Measurements from ENCODE around the gene TTLL4.
"Not testable (repeated sequence)": the region's sequence is repeated elsewhere in the genome, so short reads cannot be mapped to it uniquely, and the experiment has no call there.

Gene TTLL4, protein sequence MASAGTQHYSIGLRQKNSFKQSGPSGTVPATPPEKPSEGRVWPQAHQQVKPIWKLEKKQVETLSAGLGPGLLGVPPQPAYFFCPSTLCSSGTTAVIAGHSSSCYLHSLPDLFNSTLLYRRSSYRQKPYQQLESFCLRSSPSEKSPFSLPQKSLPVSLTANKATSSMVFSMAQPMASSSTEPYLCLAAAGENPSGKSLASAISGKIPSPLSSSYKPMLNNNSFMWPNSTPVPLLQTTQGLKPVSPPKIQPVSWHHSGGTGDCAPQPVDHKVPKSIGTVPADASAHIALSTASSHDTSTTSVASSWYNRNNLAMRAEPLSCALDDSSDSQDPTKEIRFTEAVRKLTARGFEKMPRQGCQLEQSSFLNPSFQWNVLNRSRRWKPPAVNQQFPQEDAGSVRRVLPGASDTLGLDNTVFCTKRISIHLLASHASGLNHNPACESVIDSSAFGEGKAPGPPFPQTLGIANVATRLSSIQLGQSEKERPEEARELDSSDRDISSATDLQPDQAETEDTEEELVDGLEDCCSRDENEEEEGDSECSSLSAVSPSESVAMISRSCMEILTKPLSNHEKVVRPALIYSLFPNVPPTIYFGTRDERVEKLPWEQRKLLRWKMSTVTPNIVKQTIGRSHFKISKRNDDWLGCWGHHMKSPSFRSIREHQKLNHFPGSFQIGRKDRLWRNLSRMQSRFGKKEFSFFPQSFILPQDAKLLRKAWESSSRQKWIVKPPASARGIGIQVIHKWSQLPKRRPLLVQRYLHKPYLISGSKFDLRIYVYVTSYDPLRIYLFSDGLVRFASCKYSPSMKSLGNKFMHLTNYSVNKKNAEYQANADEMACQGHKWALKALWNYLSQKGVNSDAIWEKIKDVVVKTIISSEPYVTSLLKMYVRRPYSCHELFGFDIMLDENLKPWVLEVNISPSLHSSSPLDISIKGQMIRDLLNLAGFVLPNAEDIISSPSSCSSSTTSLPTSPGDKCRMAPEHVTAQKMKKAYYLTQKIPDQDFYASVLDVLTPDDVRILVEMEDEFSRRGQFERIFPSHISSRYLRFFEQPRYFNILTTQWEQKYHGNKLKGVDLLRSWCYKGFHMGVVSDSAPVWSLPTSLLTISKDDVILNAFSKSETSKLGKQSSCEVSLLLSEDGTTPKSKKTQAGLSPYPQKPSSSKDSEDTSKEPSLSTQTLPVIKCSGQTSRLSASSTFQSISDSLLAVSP

DNA sequence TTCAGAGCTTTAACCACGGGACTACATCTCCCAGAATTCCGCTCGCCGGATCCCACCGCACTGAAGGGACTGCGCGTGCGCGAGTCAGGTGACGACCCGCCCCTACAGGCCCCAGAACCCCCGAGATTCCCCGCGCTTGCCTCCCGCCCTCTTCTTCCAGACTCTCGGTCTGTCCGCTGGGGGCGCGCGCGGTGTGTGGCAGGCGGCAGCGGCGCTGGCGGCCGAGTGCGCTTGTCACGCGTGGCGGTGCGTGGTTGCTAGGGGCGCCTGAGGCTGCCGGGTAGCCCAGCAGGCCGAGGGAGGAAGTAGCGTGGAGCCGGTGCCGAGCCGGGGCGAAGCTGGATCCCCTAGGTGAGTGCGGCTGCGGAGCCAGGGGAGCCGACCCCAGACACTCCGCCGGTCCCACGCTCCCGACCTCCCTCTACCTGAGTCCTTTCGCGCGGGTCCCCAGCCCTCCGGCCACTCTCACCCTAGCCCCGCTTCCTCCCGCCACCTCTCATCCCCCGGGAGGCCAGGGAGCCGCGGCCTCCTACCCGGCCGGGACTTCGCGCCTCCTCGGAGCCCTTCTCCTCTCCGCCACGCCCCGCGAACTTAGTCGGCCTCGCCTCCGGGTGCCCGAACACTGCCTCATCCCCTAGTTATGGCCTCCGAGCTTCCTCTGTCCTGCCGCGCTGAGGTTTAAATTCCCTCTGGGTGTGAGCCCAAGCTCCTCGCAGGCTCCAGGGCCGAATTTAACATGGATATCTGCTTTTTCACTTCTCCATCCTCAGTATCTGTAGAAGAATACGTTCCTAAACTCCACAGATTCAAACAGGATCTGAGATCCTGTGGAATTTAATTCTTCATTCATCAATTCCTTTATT lies at the start of gene TTLL4:
Gene TTLL4 (plus strand): TSS at position 149 of the 863 bp plus-strand sequence. CDS start 26,842 bp downstream, outside the sequence.
- peak; percentile 95 to 97 for DNase-seq (ENCODE audit: low read depth in 2 of 2)

DNA sequence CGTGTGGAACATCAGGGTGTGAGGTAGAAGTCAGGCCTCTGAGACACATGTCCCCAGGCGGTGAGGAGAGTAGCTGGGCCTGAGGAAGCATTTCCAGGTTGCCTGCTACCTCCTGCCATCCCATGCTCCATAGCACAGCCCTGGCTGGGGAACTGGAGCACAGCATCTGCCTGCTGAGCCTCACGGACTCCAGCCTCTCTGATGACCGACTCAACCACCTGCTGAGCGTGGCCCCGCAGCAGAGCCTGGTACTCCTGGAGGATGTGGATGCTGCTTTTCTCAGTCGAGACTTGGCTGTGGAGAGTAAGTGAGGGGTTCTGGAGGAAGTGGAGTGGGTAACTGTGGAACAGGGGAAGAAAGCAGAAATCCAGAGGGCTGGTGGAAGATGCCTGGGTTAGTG lies 48.3 kb upstream of the TTLL4 start:
- DNase-seq (ENCODE audit: low read depth in 2 of 2) = no peak

DNA sequence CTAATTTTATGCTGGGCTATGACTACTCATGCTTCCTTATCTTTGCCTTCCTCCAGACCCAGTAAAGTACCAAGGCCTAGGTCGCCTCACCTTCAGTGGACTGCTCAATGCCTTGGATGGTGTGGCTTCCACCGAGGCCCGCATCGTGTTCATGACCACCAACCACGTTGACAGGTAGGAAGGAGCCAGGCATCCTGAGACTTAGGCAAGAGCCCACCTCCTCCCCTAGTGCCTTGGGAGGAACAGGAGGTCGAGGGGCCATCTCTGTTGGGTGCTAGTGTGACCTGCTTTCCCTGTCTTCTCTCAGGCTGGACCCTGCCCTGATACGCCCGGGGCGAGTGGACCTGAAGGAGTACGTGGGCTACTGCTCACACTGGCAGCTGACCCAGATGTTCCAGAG lies 47.8 kb upstream of the TTLL4 start:
- no peak for DNase-seq (ENCODE audit: low read depth in 2 of 2)

DNA sequence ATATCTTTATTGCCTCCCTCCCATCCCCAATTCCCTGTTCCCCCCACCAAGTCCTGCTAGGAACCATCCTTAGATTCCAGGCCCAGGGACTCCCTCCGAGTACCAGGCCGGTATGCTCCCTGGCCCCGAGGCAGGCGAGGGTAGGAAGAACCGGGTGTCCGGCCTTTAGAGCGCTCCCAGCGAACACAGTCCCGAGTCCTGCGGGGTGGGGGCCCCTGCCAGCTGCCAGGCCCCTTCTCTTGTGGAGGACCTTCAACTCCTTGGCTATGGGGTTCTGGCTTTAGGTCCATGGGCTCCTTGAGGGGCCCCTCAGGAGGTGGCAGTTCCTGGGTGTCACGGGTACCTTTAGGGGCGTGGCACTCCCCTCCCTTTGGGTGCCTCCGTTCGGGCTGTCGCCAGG lies 46.7 kb upstream of the TTLL4 start:
- DNase-seq (ENCODE audit: low read depth in 2 of 2) = no peak

DNA sequence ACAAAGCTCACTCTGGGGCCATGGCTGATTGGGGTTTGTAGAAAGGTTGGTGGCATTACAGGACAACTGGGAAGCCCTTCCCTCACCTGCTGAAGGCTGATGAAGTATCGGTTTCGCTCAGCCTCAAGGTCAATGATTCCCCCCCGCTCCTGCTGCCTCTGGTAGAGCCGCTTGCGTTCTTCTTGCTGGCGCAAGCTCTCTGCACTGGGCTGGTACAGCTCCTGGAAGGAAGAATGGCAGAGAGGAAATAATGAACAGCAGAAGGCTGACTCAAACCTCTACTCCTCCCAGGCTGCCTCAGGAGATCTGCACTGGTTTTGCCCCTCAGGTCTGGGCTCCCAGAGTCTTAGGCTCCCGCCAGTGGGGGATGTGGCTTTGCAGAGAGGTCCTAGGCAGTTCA lies 46.0 kb upstream of the TTLL4 start:
- no peak for DNase-seq (ENCODE audit: low read depth in 2 of 2)

DNA sequence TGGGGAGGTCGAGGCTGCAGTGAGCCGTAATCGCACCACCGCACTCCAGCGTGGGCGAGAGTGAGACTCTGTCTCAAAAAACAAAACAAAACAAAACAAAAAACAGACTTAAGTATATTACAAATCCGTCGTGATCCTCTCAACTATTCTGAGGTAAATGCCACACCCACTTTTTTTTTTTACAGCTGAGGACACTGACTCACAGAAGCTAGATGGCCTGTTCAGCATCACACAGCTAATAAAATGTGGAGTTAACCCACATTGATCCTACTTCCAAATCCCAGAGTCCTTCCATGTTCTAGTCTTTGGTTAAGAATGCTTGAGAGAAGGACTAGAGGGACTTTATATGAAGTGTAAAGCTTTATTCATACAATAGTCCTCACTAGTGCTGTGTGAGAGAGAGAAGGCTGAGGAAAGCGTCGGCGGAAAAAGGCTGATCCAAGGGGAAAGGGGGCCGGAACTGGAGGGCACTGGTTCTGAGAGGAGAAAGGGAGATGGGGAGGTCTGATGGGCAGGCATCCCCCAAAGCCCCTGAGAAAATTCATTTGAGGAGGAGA lies 39.5 kb upstream of the TTLL4 start:
- no peak for DNase-seq (ENCODE audit: low read depth in 2 of 2)

DNA sequence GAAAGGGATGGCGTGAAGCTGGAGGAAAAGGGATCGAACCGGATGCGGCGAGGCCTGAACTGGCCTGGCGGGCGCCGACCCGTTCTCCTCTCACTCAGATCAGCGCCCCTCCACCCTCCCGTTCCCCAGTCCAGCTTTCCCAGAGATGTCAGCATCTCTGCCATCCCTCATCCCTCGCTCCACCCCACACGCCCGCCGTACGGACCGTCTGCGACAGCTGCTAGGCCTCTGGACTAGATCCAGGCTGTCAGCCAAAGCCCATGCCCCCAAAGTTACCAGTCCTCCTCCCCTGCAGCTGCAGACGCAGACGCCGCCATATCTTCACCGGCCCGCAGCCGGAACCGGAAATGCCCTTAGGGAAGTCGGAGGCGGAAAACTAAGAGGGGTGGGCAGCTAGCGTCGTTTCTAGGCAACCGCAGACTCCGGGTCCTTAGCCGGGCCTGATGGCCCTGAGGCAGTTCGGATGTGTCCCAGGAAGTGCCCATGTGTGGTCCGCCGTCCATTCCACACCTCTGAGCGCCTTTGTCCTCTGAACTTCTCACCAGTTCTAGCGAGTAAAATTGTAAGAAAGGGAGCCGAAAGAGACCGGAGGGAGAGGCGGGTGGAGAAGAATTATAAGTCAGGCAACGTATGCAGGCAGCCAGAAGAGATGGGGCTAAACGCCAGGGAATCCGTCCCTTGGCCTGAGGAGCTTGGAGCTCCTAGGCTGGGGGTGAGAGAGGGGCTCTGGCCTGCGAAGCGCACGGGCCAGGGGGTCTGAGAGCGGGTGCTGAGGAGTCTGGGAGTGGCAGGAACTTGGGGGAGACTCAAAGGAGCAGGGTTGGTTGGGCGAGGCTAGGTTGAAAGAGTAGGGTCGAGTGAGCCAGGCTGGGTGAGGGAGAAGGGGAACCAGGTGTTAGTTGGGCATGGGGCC lies 38.7 kb upstream of the TTLL4 start, which contains the start of the genes RNF25 and STK36:
Gene RNF25 (minus strand): TSS at position 349 of the 913 bp plus-strand sequence. CDS start 32 bp downstream, at position 317.
Gene STK36 (plus strand): TSS at position 433 of the 913 bp plus-strand sequence. CDS start 744 bp downstream, outside the sequence.
- peak; percentile 54 to 70 for DNase-seq (ENCODE audit: low read depth in 2 of 2)

DNA sequence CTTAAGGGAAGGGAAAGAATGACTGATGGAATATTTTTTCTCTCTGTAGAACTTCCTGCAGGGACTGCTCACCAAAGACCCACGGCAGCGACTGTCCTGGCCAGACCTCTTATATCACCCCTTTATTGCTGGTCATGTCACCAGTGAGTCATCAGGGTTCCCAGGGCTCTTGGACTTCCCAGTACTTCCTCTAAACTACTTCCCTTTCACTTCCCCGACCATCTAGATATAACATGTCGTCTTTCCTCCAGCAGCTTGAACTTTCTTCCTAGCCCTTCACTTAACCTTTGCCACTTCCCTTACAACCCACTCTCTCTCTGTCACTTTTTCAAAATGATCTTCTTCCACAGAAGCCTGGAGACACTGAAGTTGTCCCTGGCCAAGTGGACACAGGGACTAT lies 31.5 kb upstream of the TTLL4 start:
- DNase-seq (ENCODE audit: low read depth in 2 of 2) = no peak

DNA sequence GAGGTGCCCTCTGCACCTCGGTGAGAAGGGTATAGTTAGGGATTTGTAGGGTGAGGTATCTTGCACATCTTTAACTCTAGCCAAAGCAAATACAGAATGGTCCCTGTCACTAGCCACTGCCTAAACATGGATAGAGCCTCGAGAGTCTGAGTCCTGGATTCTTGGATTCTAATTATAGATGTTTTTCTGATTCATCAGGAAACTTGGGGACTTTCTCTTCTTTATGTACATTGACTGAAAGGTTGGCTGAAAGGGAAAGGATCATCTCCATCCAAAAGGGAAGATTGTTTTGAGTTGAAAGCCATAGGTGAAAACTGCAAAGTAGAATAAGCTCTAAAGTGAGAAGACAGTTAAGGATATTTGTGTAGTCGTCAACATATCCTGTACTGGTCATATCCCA lies 30.6 kb upstream of the TTLL4 start:
- DNase-seq (ENCODE audit: low read depth in 2 of 2) = no peak

DNA sequence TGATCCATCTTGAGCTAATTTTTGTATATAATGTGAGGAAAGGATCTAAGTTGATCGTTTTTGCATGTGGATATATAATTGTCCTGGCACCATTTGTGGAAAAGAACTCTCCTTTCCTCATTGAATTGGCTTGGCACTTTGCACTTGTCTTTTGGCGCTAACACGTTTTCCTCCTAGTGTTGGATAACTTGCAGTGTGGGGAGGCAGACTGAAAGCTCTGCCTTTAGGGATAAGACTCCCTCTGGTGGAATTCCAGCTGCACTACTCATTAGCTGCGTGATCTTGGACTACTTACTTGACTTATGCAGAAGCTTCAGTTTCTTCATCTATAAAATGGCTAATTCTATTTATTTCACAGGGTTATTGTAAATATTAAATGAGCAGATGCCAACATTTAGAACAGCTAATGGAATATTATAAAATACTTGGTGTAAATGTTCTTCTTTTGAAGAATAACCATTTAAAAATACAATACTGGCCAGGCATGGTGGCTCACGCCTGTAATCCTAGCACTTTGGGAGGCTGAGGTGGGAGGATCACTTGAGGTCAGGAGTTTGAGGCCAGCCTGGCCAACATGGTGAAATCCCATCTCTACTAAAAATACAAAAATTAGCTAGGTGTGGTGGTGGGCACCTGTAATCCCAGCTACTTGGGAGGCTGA lies 23.1 kb upstream of the TTLL4 start:
- DNase-seq (ENCODE audit: low read depth in 2 of 2) = not testable (repeated sequence)

DNA sequence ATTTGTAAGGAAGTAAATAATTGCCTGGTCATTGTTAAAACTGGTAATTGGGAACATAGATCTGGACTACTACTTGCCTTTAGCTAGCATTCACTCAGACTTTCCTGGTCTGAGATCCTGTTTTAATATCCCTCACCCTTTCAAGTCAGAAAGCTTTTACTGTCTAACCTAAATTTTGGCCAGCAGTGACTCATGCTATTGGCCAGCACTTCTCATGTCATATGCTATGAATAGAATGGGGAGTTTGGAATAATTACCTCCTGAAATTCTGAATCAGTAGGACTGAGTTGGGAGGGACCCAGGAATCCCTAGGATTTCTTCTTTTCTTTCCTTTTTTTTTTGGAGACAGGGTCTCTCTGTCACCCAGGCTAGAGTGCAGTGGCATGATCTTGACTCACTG lies 19.4 kb upstream of the TTLL4 start:
- no peak for DNase-seq (ENCODE audit: low read depth in 2 of 2)

DNA sequence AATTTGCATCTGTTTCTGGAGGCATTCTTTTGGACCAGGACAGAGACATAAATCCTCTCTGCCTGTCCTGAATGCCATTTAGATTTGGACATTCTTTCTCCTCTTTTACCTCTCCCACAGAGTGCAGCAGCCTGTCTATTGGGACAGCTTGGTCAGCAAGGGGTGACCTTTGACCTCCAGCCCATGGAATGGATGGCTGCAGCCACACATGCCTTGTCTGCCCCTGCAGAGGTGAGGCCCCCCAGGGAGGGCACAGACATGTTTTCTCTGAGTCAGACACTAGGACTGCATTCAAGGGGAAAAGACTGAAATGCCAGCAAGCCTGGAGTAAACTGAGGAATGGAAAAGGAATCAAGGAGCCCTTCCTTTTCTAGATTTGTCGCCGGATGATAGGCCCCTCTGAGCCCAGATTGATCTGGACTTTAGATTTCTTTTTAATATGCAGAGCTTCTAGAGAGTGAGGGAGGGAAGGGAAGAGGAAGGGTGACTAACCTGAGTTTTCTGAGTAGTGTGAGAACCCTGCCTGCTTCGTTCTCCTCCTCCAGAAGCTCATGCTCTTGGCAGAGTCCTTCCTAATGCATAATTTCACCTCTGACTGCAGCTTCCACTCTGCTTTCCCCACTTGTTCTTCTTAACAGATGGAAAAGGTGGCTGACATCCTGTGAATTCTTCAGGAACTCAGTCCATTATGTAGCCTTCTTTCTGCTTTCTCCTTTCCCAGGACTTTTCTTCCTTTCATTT lies 16.1 kb upstream of the TTLL4 start:
- DNase-seq (ENCODE audit: low read depth in 2 of 2) = no peak

DNA sequence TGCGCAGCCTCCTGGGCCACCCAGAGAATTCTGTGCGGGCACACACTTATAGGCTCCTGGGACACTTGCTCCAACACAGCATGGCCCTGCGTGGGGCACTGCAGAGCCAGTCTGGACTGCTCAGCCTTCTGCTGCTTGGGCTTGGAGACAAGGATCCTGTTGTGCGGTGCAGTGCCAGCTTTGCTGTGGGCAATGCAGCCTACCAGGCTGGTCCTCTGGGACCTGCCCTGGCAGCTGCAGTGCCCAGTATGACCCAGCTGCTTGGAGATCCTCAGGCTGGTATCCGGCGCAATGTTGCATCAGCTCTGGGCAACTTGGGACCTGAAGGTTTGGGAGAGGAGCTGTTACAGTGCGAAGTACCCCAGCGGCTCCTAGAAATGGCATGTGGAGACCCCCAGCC lies 11.8 kb upstream of the TTLL4 start:
- no peak for DNase-seq (ENCODE audit: low read depth in 2 of 2)

DNA sequence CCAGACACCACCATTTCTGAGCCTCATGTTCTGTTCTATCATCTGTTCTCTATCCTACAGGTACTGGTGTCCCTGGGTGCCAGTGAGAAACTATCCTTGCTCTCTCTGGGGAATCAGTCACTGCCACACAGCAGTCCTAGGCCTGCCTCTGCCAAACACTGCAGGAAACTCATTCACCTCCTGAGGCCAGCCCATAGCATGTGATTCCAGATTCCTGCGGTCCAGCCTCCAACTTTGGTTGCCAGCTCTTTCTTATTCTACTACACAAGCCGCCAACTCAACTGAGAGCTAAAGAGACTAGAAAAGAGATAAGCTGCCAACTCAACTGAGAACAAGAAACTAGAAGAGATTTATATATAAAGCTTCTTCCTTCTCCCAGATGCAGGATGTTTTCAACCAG lies 8.8 kb upstream of the TTLL4 start:
- DNase-seq (ENCODE audit: low read depth in 2 of 2) = no peak

DNA sequence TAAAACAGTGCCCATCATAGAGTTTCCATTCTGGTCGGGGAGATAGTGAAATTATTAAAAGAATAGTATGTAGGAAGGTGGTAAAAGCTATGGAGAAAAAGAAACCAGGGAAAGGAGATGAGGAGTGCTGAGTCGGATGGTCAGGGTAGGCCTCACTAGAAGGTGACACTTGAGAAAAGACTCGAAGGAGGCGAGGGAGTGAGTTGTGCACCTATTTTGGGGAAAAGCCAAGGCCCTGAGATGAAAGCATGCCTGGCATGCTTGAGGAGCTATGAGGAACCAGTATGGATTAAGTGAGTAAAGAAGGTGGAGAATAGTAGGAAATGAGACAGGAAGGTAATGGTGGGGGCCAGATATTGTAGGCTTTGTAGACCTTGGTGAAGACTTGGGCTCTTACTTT lies 7.3 kb upstream of the TTLL4 start:
- no peak for DNase-seq (ENCODE audit: low read depth in 2 of 2)

DNA sequence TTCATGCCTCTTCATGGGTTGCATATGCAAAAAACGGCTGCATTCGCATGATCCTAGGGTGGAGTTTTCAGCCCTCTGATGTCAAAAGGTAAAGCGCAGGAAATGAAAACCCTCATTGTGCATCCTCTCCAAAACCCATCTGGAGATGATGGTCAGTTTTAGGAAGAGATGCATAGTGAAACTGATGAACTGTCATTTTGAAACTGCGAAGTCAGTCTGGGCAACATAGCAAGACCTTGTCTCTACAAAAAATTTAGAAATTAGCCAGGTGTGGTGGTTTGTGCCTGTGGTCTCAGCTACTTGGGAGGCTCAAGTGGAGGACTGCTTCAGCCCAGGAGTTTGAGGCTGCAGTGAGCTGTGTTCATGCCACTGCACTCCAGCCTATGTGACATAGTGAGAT lies 2.5 kb upstream of the TTLL4 start:
- DNase-seq (ENCODE audit: low read depth in 2 of 2) = no peak

DNA sequence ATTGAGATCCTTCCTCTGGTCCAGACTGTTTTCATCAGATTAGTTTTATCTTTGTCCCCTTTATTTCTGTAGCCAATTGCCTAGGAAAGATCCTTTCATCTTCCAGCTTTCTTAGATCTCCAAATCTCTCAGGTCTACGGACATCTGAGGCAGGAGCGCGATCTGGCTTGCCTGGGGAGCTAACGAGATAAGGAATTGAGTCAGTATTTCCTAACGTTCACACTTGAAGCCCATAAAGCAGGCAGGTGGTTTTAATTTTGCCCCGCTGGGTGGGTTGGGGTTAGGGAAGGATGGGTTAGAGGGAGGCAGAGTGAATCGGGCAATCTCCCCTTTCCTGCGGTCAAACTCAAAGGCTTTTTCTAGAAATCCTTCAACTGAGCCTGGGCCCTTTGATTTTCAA lies 727 bp upstream of the TTLL4 start:
- DNase-seq (ENCODE audit: low read depth in 2 of 2) = no peak

DNA sequence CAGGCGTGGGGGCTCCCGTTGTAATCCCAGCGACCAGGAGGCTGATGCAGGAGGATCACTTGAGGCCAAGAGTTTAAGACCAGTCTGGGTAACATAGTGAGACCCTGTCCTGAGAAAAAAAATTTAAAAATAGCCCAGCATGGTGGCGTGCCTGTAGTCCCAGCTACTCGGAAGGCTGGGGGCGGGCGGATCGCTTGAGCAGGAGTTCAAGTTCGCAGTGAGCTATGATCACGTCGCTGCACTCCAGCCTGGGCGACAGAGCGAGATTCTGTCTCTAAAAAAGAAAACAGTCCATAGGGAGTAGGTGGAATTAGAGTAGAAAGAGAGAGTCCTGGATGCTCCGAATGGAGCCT lies 325 bp upstream of the TTLL4 start:
- peak in 1 of 2 donors; percentile 0 for DNase-seq (ENCODE audit: low read depth in 2 of 2)

DNA sequence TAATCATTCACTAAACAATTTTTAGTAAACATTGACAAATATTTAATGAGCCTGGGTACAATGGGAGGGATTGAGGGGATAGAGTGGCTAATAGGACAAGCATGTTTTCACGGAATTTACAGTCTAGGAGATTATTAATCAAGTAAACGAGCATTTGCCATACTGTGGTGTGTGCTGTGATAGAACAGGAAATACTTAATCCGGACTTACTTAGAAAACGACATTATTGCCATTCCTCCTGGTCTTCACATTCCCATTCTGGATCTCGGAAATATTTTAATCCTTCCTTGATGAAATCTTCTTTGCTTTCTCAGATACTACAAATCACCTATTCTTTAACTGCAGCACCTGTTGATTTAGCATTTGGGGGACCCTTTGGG lies 905 bp downstream of the TTLL4 start:
- no peak for DNase-seq (ENCODE audit: low read depth in 2 of 2)

All from activated CD8-positive, alpha-beta memory T cell treated with anti-CD3 and anti-CD28 coated beads for 4 hours (primary cell).